Stimulated activated naive CD4-positive, alpha-beta T cell treated with Interleukin-2 at 50 U/mL for 16 hours (primary cell): ENCODE results near the gene UNC5C.

Source experiments
- DNase-seq: peaks from one replicate; lab custom pipeline; 2025; lab: John Stamatoyannopoulos, UW

UNC5C gene

DNA sequence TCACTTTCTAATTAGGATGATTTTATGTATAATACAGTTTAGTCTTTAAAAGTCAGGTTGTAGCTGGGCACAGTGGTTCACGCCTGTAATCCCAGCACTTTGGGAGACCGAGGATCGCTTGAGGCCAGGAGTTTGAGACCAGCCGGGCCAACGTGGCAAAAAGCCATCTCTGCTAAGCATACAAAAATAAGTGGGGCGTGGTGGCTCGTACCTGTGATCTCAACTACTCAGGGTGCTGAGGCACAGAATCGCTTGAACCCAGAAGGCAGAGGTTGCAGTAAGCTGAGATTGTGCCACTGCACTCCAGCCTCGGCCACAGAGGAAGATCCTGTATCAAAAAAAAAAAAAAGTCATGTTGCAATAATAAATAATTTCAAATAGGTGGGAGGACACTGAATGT is 426.8 kb downstream of the UNC5C start:
- DNase-seq, result no peak

DNA sequence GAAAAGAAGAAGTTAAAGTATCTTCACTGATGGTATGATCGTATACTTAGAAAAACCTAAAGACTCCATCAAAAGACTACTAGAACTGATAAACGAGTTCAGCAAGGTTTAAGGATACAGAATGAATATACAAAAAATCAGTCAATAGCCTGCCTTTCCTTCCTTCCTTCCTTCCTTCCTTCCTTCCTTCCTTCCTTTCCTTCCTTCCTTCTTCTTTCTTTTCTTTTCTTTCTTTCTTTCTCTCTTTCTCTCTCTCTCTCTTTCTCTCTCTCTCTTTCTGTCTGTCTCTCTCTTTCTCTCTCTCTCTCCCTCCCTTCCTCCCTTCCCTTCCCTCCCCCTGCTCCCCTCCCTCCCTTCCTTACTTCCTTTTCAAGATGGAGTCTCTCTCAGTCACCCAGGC is 428.3 kb downstream of the UNC5C start:
- no peak for DNase-seq

DNA sequence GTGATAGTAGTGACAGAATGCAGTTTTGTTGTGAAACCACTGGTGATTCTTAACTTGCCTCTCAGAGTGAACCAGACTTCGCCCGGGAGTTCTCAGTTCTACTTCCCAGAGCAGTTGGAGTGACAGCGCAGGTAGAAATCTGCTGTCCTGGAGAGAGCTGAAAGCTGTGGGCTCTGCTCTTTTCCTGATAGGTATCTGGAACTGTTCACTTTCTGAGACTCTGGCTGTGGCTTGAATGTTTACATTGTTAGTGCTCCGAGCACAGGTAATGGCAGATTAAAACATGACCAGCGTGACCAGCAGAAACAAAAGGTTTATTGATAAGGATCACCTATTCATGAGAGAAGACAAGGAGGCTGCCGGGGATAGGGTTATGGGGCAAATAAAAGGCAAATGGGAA is 430.3 kb downstream of the UNC5C start:
- DNase-seq, result no peak

DNA sequence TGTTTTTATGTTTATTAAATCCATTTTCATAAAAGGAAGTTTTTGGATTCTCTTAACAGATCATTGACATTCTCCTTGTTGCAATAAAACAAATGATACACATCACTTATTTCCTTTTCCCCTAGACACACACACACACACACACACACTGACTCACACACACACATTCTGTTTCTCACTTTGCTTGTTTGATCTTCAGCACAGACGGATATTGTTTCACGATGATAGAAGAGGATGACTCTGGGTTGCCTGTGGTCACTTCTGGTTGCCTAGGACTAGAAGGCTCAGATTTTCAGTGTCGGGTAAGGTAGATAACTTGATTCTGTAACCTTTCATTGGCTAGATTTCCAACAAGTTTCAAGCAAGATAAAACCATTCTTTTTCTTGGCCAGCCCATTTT is 434.3 kb downstream of the UNC5C start:
- DNase-seq, result no peak
